ENCODE data around the gene OR6B2. TPM values are rescaled to one million over a fixed set of nuclear protein-coding genes. Genes with fewer than 3 reads are reported as not detected.
"Not testable (repeated sequence)": the region's sequence is repeated elsewhere in the genome, so short reads cannot be mapped to it uniquely, and the experiment has no call there.

The OR6B2 gene
- polyA plus RNA-seq, 4 donors: not detected

GRCh38 chr2:240048237-240048636, 18.0 kb upstream of the OR6B2 start:
- Histone ChIP-seq H3K27ac (ENCODE audit: low read depth in 1 of 3, low read length in 2 of 3) (no peak overlapping the region), H3K27me3 (ENCODE audit: control insufficient read depth in 3 of 3, insufficient read depth in 3 of 3, low read length in 3 of 3) (peaks cover 0 to 6% (median 3%) of the 10 kb centered on the region in 3 donors), H3K4me3 (ENCODE audit: low read depth in 1 of 3, low read length in 3 of 3) (no peak overlapping the region), H3K9me3 (ENCODE audit: control insufficient read depth in 2 of 2, insufficient read depth in 1 of 2, low read depth in 1 of 2, low read length in 1 of 2) (no peaks in the 10 kb centered on the region), H3K4me1 (ENCODE audit: control insufficient read depth in 3 of 3, insufficient read depth in 2 of 3, low read depth in 1 of 3, low read length in 2 of 3) (no peaks in the 10 kb centered on the region), H3K36me3 (ENCODE audit: control insufficient read depth in 3 of 3, insufficient read depth in 2 of 3, low read depth in 1 of 3, low read length in 3 of 3) (no peaks in the 10 kb centered on the region)
- DNase-seq: no peak
- WGBS, 3 donors: 68 to 75% (median 74%) methylated on average over 9 of the region's 9 CpGs
- FAIRE-seq: no peak

DNA sequence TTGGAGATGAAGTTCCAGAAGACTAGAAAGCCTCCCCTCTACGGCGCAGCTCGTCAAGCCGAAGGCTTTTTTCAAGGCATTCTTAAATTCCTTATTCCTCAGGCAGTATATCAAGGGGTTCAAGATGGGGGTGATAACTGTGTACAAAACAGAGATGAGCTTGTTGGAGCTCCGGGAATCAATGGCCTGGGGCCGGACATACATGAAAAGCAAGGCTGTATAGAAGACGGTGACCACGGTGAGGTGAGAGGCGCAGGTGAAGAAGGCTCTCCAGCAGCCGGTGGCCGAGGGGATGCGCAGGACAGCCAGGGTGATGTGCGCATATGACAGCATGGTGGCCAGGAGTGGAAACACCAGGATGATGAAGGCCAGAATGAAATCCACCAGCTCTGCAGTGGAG, 14.9 kb upstream of the OR6B2 start:
- Histone ChIP-seq H3K4me3 (ENCODE audit: low read depth in 1 of 3, low read length in 3 of 3) (no peak overlapping the region), H3K4me1 (ENCODE audit: control insufficient read depth in 3 of 3, insufficient read depth in 2 of 3, low read depth in 1 of 3, low read length in 2 of 3) (no peaks in the 10 kb centered on the region), H3K9me3 (ENCODE audit: control insufficient read depth in 2 of 2, insufficient read depth in 1 of 2, low read depth in 1 of 2, low read length in 1 of 2) (no peaks in the 10 kb centered on the region), H3K27me3 (ENCODE audit: control insufficient read depth in 3 of 3, insufficient read depth in 3 of 3, low read length in 3 of 3) (peaks cover 0 to 6% (median 3%) of the 10 kb centered on the region in 3 donors), H3K27ac (ENCODE audit: low read depth in 1 of 3, low read length in 2 of 3) (no peak overlapping the region), H3K36me3 (ENCODE audit: control insufficient read depth in 3 of 3, insufficient read depth in 2 of 3, low read depth in 1 of 3, low read length in 3 of 3) (no peaks in the 10 kb centered on the region)
- 85 to 95% (median 92%) methylated on average over 13 of the region's 13 CpGs for WGBS, 3 donors
- DNase-seq: no peak
- no peak for FAIRE-seq

- H3K4me1 ChIP-seq (ENCODE audit: control insufficient read depth in 3 of 3, insufficient read depth in 2 of 3, low read depth in 1 of 3, low read length in 2 of 3); H3K36me3 ChIP-seq (ENCODE audit: control insufficient read depth in 3 of 3, insufficient read depth in 2 of 3, low read depth in 1 of 3, low read length in 3 of 3); H3K4me3 ChIP-seq (ENCODE audit: low read depth in 1 of 3, low read length in 3 of 3); FAIRE-seq; H3K9me3 ChIP-seq (ENCODE audit: control insufficient read depth in 2 of 2, insufficient read depth in 1 of 2, low read depth in 1 of 2, low read length in 1 of 2); H3K27ac ChIP-seq (ENCODE audit: low read depth in 1 of 3, low read length in 2 of 3); DNase-seq: not testable (repeated sequence)
- 55 to 77% (median 74%) methylated on average over 2 of the region's 2 CpGs for WGBS, 3 donors
- peaks cover 0 to 11% (median 3%) of the 10 kb centered on the region in 3 donors for H3K27me3 ChIP-seq (ENCODE audit: control insufficient read depth in 3 of 3, insufficient read depth in 3 of 3, low read length in 3 of 3)
These were observed 13.9 kb upstream of the OR6B2 start for GRCh38 chr2:240044096-240044495.

DNA sequence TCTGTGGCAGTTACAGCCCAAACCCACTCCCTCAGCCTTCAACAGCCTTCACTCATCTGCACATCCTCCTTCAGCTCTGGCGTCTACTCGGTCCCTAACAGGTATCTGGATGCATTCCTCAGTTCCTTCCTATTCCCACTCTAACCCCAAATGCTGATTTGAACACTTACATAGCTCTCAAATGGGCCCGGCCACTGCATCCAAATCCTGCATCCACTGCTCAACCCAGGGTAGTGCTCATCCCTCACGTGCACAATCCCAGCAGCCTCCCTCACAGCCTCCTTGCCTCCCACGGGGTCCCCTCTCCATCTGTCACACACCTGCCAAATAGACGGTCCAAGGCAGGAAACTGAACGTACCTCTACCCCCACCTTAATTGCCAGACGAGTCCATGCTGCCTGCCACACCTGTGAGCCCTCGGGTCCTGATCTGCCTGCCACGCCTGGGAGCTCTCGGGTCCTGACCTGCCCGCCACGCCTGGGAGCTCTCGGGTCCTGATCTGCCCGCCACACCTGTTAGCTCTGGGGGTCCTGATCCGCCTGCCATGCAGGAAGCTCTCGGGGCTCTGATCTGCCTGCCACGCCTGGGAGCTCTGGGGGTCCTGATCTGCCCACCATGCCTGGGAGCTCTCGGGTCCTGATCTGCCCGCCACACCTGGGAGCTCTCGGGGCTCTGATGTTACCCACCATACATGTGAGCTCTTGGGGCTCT, 13.2 kb upstream of the OR6B2 start:
- Histone ChIP-seq H3K9me3 (ENCODE audit: control insufficient read depth in 2 of 2, insufficient read depth in 1 of 2, low read depth in 1 of 2, low read length in 1 of 2) (no peaks in the 10 kb centered on the region), H3K27ac (ENCODE audit: low read depth in 1 of 3, low read length in 2 of 3) (no peak overlapping the region), H3K4me1 (ENCODE audit: control insufficient read depth in 3 of 3, insufficient read depth in 2 of 3, low read depth in 1 of 3, low read length in 2 of 3) (no peaks in the 10 kb centered on the region), H3K36me3 (ENCODE audit: control insufficient read depth in 3 of 3, insufficient read depth in 2 of 3, low read depth in 1 of 3, low read length in 3 of 3) (no peaks in the 10 kb centered on the region), H3K4me3 (ENCODE audit: low read depth in 1 of 3, low read length in 3 of 3) (no peak overlapping the region), H3K27me3 (ENCODE audit: control insufficient read depth in 3 of 3, insufficient read depth in 3 of 3, low read length in 3 of 3) (peaks cover 0 to 9% (median 3%) of the 10 kb centered on the region in 3 donors)
- DNase-seq (no peak), FAIRE-seq (no peak)
- WGBS, 3 donors: 66 to 79% (median 67%) methylated on average over 20 to 21 of the region's 21 CpGs

GRCh38 chr2:240042740-240043139, 12.5 kb upstream of the OR6B2 start:
- FAIRE-seq: no peak
- Histone ChIP-seq H3K27ac (ENCODE audit: low read depth in 1 of 3, low read length in 2 of 3) (no peak overlapping the region), H3K4me3 (ENCODE audit: low read depth in 1 of 3, low read length in 3 of 3) (no peak overlapping the region), H3K9me3 (ENCODE audit: control insufficient read depth in 2 of 2, insufficient read depth in 1 of 2, low read depth in 1 of 2, low read length in 1 of 2) (no peaks in the 10 kb centered on the region), H3K4me1 (ENCODE audit: control insufficient read depth in 3 of 3, insufficient read depth in 2 of 3, low read depth in 1 of 3, low read length in 2 of 3) (no peaks in the 10 kb centered on the region), H3K27me3 (ENCODE audit: control insufficient read depth in 3 of 3, insufficient read depth in 3 of 3, low read length in 3 of 3) (peaks cover 0 to 7% (median 3%) of the 10 kb centered on the region in 3 donors), H3K36me3 (ENCODE audit: control insufficient read depth in 3 of 3, insufficient read depth in 2 of 3, low read depth in 1 of 3, low read length in 3 of 3) (no peaks in the 10 kb centered on the region)
- 69 to 79% (median 77%) methylated on average over 11 of the region's 11 CpGs for WGBS, 3 donors
- no peak for DNase-seq

GRCh38 chr2:240041363-240041762, 11.1 kb upstream of the OR6B2 start:
- 75 to 84% (median 76%) methylated on average over 6 of the region's 6 CpGs for WGBS, 3 donors

GRCh38 chr2:240037358-240037757, 7.1 kb upstream of the OR6B2 start:
- Histone ChIP-seq H3K27ac (ENCODE audit: low read depth in 1 of 3, low read length in 2 of 3) (no peak overlapping the region), H3K27me3 (ENCODE audit: control insufficient read depth in 3 of 3, insufficient read depth in 3 of 3, low read length in 3 of 3) (peaks cover 0 to 5% (median 0%) of the 10 kb centered on the region in 3 donors), H3K4me3 (ENCODE audit: low read depth in 1 of 3, low read length in 3 of 3) (no peak overlapping the region), H3K4me1 (ENCODE audit: control insufficient read depth in 3 of 3, insufficient read depth in 2 of 3, low read depth in 1 of 3, low read length in 2 of 3) (no peaks in the 10 kb centered on the region), H3K9me3 (ENCODE audit: control insufficient read depth in 2 of 2, insufficient read depth in 1 of 2, low read depth in 1 of 2, low read length in 1 of 2) (no peaks in the 10 kb centered on the region), H3K36me3 (ENCODE audit: control insufficient read depth in 3 of 3, insufficient read depth in 2 of 3, low read depth in 1 of 3, low read length in 3 of 3) (no peaks in the 10 kb centered on the region)
- FAIRE-seq: no peak
- no peak for DNase-seq

More at GRCh38 chr2:240041363-240041762, 11.1 kb upstream of the OR6B2 start:
- peaks cover 0 to 7% (median 0%) of the 10 kb centered on the region in 3 donors for H3K27me3 ChIP-seq (ENCODE audit: control insufficient read depth in 3 of 3, insufficient read depth in 3 of 3, low read length in 3 of 3)
- no peaks in the 10 kb centered on the region for H3K36me3 ChIP-seq (ENCODE audit: control insufficient read depth in 3 of 3, insufficient read depth in 2 of 3, low read depth in 1 of 3, low read length in 3 of 3)
- no peaks in the 10 kb centered on the region for H3K9me3 ChIP-seq (ENCODE audit: control insufficient read depth in 2 of 2, insufficient read depth in 1 of 2, low read depth in 1 of 2, low read length in 1 of 2)
- no peak overlapping the region for H3K27ac ChIP-seq (ENCODE audit: low read depth in 1 of 3, low read length in 2 of 3)
- H3K4me1 ChIP-seq (ENCODE audit: control insufficient read depth in 3 of 3, insufficient read depth in 2 of 3, low read depth in 1 of 3, low read length in 2 of 3): no peaks in the 10 kb centered on the region
- no peak for FAIRE-seq
- DNase-seq: no peak
- no peak overlapping the region for H3K4me3 ChIP-seq (ENCODE audit: low read depth in 1 of 3, low read length in 3 of 3)

- H3K4me3 ChIP-seq (ENCODE audit: low read depth in 1 of 3, low read length in 3 of 3): no peak overlapping the region
- no peak for FAIRE-seq
These were observed 3.1 kb upstream of the OR6B2 start for GRCh38 chr2:240033330-240033678.

More at GRCh38 chr2:240033330-240033678, 3.1 kb upstream of the OR6B2 start:
- Histone ChIP-seq H3K4me1 (ENCODE audit: control insufficient read depth in 3 of 3, insufficient read depth in 2 of 3, low read depth in 1 of 3, low read length in 2 of 3) (no peaks in the 10 kb centered on the region), H3K27ac (ENCODE audit: low read depth in 1 of 3, low read length in 2 of 3) (no peak overlapping the region), H3K36me3 (ENCODE audit: control insufficient read depth in 3 of 3, insufficient read depth in 2 of 3, low read depth in 1 of 3, low read length in 3 of 3) (no peaks in the 10 kb centered on the region), H3K9me3 (ENCODE audit: control insufficient read depth in 2 of 2, insufficient read depth in 1 of 2, low read depth in 1 of 2, low read length in 1 of 2) (no peaks in the 10 kb centered on the region), H3K27me3 (ENCODE audit: control insufficient read depth in 3 of 3, insufficient read depth in 3 of 3, low read length in 3 of 3) (peaks cover 0 to 4% (median 0%) of the 10 kb centered on the region in 3 donors)
- WGBS, 3 donors: 38 to 53% (median 50%) methylated on average over 5 of the region's 5 CpGs
- no peak for DNase-seq
